T-helper 2 cell treated with Interferon-gamma antibody and Interleukin-4, amounts not matched to agents 100 ng/mL and 5 ng/mL, for 36 hours (primary cell): ENCODE measurements around the gene RAB31. TPM values are rescaled to one million over a fixed set of nuclear protein-coding genes. Genes with fewer than 3 reads are reported as not detected.
"Not testable (repeated sequence)": the region's sequence is repeated elsewhere in the genome, so short reads cannot be mapped to it uniquely, and the experiment has no call there.

Experiments
- intact Hi-C: fragments of 100-400 bp; cut with micrococcal nuclease; formaldehyde crosslinking; loops from one replicate; pipeline ENCODE4 v1.15.1; 2023
- total RNA-seq: library from RNA; stranded (reverse); gene quantifications from 2 replicates; pipeline ENCODE4 v1.2.3, GENCODE V29; 2022

Gene RAB31, protein sequence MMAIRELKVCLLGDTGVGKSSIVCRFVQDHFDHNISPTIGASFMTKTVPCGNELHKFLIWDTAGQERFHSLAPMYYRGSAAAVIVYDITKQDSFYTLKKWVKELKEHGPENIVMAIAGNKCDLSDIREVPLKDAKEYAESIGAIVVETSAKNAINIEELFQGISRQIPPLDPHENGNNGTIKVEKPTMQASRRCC
- 0.57 and 1.1 TPM in 2 replicates for total RNA-seq

DNA sequence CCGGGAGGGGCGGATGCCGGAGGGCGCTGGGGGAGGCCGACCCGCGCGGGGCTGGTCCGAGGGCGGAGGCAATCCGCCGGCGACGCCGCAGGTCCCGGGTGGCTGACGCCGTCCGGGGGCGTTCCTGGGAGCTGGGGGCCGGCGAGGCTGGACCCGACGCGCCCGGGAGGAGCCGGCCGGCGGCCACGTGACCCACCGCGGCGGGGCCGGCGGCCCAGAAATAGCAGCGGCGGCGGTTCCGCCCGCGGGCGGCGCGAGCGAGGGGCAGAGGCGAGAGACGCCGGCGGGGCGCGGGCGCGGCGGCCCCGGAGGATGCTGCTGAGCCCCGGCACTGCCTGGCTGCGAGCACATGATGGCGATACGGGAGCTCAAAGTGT lies at the start of gene RAB31:
Gene RAB31, plus strand, starts transcription at position 245 of the 377 bp plus-strand sequence. Its CDS starts 105 bp downstream, at position 350.
- intact Hi-C loops = loop anchor here (5.0 kb wide), 1 partner anchor 96 kb away; the partner anchor contains the start of gene PPP4R1

DNA sequence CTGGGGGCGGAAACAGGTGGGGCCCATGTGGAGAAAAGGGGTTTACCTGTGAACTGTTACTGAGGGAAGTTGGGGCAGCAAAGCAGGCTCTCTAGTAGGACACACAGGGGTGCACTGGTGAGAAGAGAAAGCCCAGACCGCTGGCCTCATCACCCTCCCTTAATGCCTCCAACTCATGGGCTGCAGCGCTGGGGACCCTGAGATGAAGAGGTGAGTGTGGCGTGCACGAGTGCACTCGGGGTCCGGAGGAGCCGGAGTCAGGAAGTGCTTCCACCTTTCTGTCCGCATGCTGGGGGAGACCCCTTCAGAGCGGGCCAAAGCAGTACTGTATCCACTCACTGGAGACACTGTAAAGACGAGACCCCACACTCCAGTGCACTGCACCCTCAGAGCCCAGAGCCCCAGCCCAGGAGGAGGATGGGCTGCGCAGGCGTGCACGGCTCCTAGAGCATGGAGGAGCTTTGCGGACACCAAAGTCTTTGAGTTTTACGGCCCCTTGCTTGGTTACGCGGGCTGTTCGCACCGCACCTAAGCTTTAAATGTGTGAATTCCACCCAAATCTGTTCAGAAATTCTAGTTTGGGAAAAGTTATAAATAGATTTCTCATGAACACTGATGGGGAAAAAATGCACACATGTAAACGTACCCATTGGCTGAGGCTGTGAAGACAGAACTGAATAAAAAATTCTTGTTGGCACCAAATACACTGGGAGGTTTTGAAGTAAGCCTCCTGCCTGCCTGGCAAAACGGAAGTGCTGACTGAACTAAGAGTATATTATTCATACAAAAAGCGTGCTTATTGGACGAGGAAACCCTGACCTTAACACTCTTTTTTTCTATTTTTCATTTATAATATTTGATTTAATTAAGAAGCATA lies 48.4 kb upstream of the RAB31 start:
- intact Hi-C loops = no loop called here

DNA sequence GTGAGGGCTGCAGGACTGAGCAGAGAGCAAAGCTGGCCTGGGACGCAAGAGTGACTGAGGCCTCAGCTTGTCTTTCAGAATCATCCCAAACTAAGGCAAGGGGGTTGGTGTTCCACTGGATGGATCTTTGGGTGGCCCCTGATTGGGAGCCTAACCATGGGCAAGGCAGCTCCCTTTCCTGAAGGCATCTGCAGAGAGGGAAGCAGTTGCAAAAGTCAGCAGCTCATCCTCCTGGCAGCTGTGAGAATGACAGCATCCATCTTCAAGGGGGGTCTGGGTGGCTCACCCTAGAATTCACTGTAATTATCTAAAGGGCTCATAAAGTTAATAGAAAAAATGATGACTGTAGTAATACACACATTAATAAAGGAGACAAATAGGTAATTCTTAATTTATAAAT lies 46.5 kb upstream of the RAB31 start:
- intact Hi-C loops = no loop called here

DNA sequence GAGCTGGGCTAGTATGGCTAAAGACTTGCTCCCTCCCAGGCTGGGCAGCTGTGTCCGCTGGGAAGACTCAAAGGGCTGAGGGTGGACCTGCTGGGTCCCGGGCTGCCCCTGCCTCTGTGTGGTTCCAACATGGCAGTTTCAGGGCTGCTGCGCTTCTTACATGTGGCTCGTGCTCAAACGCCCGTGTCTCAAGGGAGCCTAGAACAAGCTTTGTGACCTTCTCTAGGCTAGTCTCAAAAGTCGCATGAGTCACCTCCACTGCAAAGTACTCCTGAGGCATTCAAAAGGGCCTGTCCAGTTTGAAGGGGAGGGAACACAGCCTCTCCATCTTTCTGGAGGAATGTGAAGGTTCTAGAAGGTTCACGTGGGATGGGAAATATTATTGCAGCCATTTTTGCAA lies 44.7 kb upstream of the RAB31 start:
- intact Hi-C loops = no loop called here

DNA sequence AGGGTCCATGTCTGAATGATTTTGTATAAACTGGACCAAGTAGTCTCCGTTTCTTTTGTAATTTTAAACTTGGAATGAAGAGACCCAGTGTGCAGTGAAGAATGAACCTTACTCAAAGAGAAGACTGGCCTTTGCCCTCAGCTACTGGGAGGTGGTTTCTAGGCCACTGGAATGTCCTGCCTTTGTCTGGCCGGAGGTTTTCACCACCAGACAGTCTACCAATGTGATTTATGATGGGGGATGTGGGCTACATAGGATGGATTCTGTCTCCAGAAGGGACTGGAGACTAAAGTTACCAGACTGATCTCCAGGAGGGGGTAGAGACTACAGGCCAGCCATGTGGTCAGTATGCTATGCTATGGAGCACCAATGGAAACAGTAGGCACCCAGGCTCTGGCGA lies 42.8 kb upstream of the RAB31 start:
- intact Hi-C loops = no loop called here

DNA sequence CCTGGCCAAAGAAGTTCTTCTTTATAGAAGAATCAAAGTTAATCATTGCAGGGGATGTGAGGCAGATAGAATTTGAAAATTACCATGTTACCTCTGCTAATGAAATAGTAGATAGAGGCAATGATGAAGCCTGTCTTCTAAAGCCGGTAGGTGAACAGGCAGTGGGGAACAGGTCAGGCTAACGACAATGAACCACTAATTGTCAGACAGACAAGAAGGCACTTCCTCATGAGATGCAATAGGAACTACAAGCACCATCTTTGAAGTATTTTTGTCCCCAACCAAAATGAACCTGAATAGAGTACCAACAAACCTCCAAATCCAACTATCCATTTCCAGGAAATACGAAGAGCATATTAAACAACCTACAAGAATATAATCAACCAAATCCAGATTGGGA lies 41.6 kb upstream of the RAB31 start:
- intact Hi-C loops = no loop called here

DNA sequence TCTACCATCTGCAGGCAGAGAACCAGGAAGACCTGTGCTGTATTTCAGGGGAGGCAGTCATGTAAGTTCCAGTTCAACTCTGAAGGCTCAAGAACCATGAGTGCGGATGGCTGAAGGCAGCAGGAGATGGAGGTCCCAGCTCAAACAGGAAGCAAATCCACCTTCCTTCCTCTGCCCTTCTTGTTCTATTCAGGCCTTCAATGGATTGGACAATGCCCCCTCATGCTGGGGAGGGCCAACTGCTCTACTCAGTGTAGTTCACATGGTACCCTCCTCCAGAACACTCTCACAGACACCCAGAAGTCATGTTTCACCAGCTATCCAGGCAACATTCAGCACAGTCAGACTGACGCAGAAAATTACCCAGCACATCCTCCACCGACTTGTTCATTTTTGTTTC lies 39.1 kb upstream of the RAB31 start:
- intact Hi-C loops = no loop called here

DNA sequence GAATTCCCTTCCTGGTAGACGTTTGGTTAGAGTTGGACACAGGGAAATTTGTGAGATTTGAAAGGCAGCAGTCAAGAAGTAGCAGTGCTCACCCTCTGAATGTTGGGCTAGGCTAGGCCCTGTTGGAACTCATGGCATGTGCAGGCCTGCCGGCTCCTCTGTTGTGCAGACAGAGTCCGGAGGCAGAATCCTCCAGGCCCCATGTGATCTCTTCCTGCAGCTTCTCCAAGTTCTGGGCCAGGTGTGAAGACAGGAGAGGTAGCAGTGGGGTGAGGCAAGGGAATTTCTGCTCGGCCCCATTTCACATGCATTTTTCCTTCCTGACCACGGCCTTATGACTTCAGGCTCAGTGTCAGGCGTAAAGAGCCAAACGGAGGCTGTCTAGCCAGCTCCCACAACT lies 36.9 kb upstream of the RAB31 start:
- intact Hi-C loops = no loop called here

DNA sequence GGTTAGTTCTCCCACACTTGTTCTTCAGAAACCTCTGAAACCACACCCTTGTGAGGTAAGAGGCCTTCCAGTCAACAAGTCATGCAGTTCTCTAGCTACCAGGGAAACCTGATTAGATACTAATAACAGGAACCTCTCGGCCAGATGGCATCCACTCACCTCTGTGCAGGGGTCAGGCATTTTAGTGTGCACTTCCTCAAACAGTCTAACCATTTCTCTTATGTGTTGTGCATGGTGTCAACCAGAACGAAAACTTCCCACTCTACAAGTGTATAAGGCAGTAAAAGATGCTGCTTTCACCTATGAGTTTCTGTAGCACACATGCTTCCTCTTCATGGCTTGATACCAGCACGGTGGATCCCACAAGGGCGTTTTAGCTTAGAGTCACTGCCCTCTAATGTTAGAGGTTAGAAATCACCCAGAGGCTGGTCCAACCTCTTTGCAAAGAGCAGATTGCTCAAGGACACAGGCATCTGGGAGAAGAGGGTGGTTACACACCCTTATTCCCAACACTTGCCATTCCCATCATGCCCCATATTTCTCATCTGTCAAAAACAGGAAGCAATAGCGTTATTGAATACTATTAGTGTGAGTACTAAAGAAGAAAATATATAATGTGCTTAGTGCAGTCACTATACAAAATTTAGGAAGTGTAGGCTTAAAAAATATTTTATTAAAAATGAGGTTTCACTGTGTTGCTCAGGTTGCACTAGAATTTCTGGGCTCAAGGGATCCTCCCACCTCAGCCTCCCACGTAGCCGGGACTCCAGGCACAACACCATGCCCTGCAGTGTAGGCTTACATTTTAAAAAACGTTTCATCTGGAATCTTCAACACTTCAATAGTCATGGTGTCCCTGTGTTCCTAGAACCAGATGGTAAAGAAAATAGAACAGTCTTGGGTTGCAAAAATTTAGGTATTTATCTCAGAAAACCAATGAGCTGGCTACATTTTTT lies 34.5 kb upstream of the RAB31 start:
- intact Hi-C loops = loop anchor here (2.0 kb wide), 1 partner anchor 61 kb away; no protein-coding TSS in a partner anchor

DNA sequence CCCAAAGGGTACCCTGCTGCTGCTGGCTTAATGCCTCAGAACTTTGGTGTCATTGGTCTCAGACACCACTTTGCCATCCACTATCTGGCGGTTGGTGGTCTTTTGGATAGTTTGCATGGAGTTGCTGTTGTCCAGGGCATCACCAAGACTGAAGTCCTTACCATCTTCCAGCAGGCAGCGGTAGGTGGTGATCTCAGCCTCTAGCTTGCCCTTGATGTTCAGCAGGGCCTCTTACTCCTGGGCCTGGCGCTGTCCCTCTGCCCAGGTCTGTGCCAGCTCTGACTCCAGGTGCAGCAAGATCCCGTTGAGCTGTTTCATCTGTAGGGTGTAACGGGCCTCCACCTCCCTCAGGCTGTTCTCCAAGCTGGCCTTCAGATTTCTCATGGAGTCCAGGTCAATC lies 29.9 kb upstream of the RAB31 start:
- intact Hi-C loops = not testable (repeated sequence)

DNA sequence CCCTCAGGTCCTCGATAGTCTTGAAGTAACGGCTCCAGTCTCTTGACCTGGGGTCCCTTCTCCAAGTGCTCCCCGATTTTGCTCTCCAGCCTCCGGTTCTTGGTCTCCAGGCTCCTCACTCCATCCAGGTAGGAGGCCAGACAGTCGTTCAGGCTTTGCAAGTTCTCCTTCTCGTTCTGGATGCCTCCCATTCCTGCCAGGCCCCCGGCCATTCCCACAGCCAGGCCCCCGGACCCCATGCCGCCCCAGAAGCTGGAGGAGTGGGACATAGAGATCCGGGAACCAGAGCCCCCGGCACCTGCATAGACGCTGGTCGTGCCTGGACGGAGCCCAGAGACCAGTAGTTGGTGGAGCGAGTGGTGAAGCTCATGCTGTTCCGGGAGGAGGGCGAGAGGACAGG lies 29.0 kb upstream of the RAB31 start:
- intact Hi-C loops = no loop called here

DNA sequence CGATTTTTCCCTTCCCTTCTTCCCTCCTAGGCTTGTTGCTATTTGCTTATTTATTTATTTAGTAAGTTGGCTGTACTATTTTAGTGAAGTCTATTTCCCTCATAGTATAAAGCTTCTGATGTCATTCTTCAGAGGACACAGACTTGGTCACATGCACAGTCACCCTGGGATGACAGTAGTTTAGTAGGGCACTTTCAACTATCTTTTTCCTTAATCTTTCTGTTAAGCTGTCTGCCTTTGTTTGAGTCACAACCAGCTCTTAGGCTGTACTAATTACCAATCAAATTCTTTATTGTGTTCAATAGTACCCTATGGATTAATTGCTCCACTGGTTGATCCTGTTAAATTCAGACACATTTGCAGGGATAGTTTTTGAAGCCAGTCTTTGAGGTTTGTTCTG lies 26.9 kb upstream of the RAB31 start:
- intact Hi-C loops = no loop called here

DNA sequence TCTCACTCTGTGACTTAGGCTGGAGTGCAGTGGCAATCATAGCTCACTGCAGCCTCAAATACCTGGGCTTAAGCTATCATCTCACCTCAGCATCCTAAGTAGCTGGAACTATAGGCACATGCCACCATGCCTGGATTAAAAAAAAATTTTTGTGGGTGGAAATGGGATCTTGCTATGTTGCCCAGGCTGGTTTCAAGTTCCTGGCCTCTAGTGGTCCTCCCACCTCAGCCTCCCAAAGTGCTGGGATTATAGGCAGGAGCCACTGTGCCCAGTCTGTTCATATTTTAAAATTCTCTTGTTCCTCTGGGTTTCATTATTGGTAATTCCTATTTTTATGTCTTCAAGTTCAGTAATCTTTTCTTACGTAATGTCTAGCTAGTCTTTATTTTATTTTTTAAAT lies 25.5 kb upstream of the RAB31 start:
- intact Hi-C loops = no loop called here

DNA sequence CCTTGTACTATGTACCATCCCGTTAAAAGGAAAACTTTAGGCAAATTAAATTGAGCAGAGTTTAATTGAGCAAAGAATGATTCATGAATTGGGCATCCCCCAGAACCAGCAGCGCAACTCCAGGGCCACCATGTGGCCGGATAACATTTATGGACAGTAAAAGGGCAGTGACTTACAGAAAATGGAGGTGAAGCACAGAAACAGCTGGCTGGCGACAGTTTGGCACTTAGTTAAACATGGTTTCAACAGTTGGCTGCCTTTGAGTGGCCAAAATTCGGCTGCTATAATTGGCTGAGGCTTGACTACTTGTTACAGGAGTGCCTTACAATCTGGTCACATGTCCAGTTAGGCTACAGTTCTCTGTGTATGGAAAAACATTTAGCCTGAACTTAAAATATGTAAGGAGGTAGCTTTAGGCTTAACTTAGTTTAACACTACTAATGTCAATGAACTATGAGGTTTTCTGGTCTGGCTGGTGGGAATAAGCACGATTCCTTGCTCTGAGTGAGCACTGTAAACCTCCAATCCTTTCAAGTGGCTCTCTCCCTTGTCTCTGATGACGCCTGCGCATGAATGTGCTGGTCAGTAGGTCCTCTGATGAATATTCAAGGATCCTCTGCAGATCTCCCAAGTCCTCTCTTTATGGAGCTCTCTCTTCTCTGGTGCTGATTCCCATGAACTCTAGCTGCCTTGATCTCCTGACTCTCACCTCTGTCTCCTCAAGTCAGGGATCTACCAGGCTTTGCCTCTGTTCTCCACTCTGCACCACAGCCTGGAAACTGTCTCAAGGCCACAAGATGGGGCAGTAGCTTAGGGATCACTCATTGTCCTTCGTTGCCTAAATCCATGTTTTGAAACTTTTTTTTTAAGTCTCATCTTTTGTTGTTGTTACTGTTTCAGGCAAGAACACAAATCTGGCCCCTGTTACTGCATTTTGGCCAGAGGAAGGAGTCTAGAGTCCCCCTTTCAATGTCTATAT lies 24.4 kb upstream of the RAB31 start:
- intact Hi-C loops = no loop called here

DNA sequence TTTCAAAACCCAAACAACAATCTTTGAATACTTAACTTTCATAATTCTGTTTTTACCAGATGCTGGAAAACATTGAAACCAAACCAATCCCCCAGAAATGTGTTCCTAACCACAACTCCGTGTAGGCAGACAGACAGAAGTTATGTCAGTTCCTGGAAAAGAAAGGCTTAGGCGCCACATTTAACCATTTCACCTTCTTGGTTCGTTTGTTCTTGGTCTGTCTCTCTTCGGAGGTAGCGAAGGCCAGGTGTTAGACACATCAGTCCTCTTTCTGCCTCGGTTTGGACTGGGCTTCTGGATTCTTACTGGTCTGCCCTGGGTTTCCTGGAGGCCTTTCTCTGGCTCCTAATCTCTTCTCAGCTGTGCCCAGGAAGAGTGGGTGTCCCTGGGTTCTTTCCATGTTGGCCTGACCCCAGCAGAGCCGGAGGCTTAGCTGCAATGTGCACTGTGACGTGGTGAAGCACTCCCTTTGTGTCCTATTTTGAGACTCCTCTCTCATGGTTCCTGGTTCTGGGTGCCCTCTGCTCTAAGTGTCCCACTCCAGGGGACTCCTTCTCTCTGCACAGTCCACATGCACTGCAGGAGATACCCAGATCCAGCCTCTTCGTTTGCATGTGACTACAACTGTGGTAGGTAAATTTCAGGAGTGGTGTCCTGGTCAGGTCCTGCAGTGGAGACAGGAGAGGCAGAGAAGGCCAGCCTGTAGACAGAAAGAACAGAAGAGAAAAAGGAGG lies 23.1 kb upstream of the RAB31 start:
- intact Hi-C loops = no loop called here

DNA sequence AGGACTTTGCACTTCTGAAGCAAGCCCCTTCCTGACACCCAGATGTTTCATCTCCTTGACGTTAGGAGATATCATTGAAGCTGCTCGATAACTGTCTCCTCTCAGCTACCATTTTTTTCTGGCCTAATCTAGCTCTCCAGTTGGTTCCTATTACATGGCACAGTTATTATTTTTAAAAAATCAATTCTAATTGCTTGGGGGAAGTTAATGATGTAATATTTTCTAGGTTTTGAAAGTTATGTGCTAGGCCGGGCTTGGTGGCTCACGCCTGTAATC lies 22.5 kb upstream of the RAB31 start:
- intact Hi-C loops = no loop called here

DNA sequence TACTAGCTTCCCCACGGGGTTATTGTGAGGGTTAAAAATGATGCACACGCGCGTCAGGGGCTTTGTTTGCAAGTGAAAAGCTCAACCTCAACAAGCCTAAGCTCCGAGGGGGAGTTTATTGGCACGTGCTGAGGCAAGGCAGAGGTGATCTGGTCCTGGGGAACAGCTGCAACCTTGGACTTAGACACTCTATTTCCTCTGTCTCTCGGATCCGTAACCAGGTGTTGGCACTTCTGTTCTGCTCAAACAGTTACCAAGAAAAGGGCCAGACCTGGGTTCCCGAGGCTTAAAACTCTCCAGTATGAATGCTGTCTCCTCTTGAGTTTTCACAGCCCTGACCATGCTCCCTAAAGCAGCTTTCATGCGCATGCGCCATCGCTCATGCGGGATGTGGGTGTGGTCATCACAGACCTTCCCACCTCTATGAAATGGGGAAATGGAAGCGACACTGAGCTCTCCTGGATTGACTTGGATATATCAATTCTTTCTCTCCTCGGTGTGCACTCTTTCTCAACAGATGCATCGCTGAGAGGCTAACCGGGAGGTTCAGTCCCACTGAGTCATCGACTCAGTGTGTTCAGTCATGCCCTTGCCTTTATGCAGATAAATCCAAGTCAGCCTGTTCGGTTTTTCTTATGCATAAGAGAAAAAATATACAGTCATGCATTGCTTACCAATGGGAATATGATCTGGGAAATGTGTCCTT lies 19.9 kb upstream of the RAB31 start:
- intact Hi-C loops = no loop called here

DNA sequence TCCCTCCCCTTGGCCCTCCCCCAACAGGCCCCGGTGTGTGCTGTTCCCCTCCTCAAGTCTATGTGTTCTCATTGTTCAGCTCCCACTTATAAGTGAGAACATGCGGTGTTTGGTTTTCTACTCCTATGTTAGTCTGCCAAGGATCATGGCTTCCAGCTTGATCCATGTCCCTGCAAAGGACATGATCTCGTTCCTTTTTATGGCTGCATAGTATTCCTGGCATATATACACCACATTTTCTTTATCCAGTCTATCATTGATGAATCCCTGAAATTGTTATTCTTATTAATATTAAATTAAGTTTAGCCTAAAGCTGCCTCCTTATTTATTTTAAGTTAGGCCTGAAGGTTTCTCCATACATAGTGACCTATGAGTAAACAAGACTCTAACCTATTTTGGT lies 18.8 kb upstream of the RAB31 start:
- intact Hi-C loops = no loop called here

DNA sequence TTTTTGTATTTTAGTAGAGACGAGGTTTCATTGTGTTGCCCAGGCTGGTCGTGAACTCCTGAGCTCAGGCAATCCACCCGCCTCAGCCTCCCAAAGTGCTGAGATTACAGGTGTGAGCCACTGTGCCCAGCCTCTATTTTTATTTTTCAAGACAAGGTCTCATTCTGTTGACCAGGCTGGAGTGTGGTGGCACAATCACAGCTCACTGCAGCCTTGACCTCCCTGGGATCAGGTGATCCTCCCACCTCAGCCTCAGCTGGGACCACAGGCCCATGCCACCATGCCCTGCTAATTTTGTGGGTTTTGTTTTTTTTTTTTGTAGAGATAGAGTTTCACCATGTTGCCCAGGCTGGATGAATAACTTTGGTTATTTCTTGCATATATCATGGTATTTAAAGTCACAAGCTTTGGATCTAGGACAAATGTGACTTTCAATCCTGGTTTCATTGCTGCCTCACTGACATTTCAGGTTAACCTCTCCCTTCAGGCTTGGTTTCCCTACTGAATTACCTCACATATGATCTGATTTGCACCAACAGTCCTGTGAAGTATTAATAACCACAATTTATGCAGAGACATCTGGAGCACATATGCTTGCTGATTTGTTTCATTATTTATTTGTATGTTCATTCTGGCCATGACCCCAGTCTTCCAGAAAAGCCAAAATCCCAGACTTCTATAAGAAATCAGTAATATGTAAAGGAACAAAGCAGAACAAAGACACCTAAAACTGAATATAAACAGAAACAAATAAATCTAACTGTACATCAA lies 17.5 kb upstream of the RAB31 start:
- intact Hi-C loops = no loop called here
